Smooth muscle cell (in vitro differentiated cells): Measurements from ENCODE around the gene BICC1. TPM values are rescaled to one million over a fixed set of nuclear protein-coding genes. Genes with fewer than 3 reads are reported as not detected.

Experiments used
- DNase-seq: peaks from one replicate; lab custom pipeline; 2025; ENCODE audit not compliant: unreplicated experiment; lab: John Stamatoyannopoulos, UW
- H2AFZ ChIP-seq: fragments of 200-600 bp; sonication (generic); 2 replicates; pipeline ENCODE4 v1.6.0; 2016; ENCODE audit warnings: antibody characterized with exemption, low read depth, mild to moderate bottlenecking
- H3F3A ChIP-seq: fragments of 200-600 bp; sonication (generic); 2 replicates; pipeline ENCODE4 v1.6.0; 2017; ENCODE audit warnings: antibody characterized with exemption, low read depth
- H3K27ac ChIP-seq: fragments of 200-600 bp; sonication (generic); 2 replicates; pipeline ENCODE4 v1.5.1; 2016; ENCODE audit warnings: low read depth, mild to moderate bottlenecking
- H3K27me3 ChIP-seq: fragments of 200-600 bp; sonication (generic); 2 replicates; pipeline ENCODE4 v1.6.1; 2016; ENCODE audit warnings: low read depth, mild to moderate bottlenecking
- H3K36me3 ChIP-seq: fragments of 200-600 bp; sonication (generic); 2 replicates; pipeline ENCODE4 v1.5.1; 2016; ENCODE audit warnings: low read depth
- H3K4me1 ChIP-seq: fragments of 200-600 bp; sonication (generic); 2 replicates; pipeline ENCODE4 v1.5.1; 2016; ENCODE audit warnings: low read depth
- H3K4me2 ChIP-seq: fragments of 200-600 bp; sonication (generic); 2 replicates; pipeline ENCODE4 v1.6.0; 2016; ENCODE audit warnings: mild to moderate bottlenecking
- H3K4me3 ChIP-seq: fragments of 200-600 bp; sonication (generic); 2 replicates; pipeline ENCODE4 v1.5.1; 2016; ENCODE audit warnings: mild to moderate bottlenecking
- H3K79me2 ChIP-seq: fragments of 200-600 bp; sonication (generic); 2 replicates; pipeline ENCODE4 v1.6.0; 2016; ENCODE audit warnings: low read depth, mild to moderate bottlenecking
- H3K9ac ChIP-seq: fragments of 200-600 bp; sonication (generic); 2 replicates; pipeline ENCODE4 v1.6.0; 2016; ENCODE audit warnings: low read depth
- H3K9me3 ChIP-seq: fragments of 200-600 bp; sonication (generic); replicated peaks from 2 replicates; pipeline ENCODE4 v1.5.1; 2016; ENCODE audit warnings: low read depth
- H4K20me1 ChIP-seq: fragments of 200-600 bp; sonication (generic); 2 replicates; pipeline ENCODE4 v1.6.0; 2016; ENCODE audit warnings: low read depth
- WGBS: methylation state at CpG from one replicate; pipeline ENCODE4 v1.1.7; 2016; ENCODE audit warnings: low lambda C conversion rate; 5-methylcytosine and 5-hydroxymethylcytosine counted together
- polyA plus RNA-seq: library from polyadenylated mRNA; unstranded; fragments of >200 nt; fragmentation: Nextera tagmentation; extraction: Ambion mirVana; gene quantifications from 2 replicates; pipeline ENCODE4 v1.2.1, GENCODE V29; 2016
- total RNA-seq: library from RNA; depleted of rRNA; stranded (reverse); fragments of >200 nt; gene quantifications from 2 replicates; pipeline ENCODE4 v1.2.3, GENCODE V29; 2014
- TF ChIP-seq, protein P1 (sequence below): fragments of 200-600 bp; sonication (generic); IDR thresholded peaks from 2 replicates; pipeline ENCODE4 v1.5.1; 2017; ENCODE audit warnings: borderline replicate concordance, mild to moderate bottlenecking, antibody characterized with exemption; ENCODE audit not compliant: insufficient read depth, poor library complexity, severe bottlenecking

The BICC1 gene
- total and polyA plus RNA-seq, 2 experiments from 2014 or later = 7.9 to 23.0 TPM

DNA sequence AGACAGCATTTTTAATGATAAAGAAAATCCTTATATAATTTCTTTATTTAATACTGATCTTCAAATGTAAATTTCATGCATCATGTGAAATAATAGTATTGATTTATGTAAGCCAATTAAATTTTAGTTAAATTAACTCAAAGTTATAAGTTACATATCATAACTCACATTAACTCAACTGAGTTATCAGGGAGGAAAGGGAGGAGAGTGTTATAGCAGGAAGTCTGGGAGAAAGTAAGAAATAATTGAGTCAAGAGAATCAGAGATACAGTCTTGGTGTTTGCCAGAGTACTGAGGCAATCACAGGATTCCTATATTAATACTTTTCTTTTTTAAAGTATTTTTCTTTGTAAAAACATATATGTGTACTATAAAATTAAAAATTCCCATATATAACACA lies 4.0 kb downstream of the BICC1 start:
- no peak overlapping the region for H3K4me3 ChIP-seq
- no peaks in the 10 kb centered on the region for H3K27me3 ChIP-seq
- no peak overlapping the region for H3K9ac ChIP-seq
- H3K27ac ChIP-seq = no peak overlapping the region
- no peak overlapping the region for H2AFZ ChIP-seq
- H3K36me3 ChIP-seq = no peaks in the 10 kb centered on the region
- TF ChIP-seq, protein P1, sequence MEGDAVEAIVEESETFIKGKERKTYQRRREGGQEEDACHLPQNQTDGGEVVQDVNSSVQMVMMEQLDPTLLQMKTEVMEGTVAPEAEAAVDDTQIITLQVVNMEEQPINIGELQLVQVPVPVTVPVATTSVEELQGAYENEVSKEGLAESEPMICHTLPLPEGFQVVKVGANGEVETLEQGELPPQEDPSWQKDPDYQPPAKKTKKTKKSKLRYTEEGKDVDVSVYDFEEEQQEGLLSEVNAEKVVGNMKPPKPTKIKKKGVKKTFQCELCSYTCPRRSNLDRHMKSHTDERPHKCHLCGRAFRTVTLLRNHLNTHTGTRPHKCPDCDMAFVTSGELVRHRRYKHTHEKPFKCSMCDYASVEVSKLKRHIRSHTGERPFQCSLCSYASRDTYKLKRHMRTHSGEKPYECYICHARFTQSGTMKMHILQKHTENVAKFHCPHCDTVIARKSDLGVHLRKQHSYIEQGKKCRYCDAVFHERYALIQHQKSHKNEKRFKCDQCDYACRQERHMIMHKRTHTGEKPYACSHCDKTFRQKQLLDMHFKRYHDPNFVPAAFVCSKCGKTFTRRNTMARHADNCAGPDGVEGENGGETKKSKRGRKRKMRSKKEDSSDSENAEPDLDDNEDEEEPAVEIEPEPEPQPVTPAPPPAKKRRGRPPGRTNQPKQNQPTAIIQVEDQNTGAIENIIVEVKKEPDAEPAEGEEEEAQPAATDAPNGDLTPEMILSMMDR = no peak
- no peaks in the 10 kb centered on the region for H3K9me3 ChIP-seq
- H3K4me2 ChIP-seq = no peak overlapping the region
- no peaks in the 10 kb centered on the region for H3F3A ChIP-seq
- H3K4me1 ChIP-seq = peaks cover 10% of the 10 kb centered on the region
- H3K79me2 ChIP-seq = peaks cover 76% of the 10 kb centered on the region
- DNase-seq = no peak
- peaks cover 46% of the 10 kb centered on the region for H4K20me1 ChIP-seq

DNA sequence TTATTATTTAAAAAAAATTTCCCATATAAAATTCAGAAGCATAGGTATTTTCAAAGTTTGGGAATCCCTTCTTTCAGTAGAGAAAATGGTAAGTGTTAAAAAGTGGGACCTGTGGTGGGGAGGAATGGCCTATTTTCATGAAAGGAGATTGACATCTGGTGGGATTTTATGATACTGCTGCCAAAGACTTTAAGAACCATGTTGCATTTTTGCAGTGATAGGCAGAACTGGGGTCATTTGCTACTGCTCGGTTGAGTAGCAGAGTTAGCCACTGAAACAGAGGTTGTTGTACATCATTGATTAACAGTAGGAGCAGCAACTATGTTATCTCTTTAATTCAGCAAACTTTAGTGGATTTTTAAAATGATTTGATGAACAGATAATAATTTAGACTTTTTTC lies 4.4 kb downstream of the BICC1 start:
- WGBS = 56% methylated on average over 1 of the region's 1 CpG
- Histone ChIP-seq H3K4me2 (no peak overlapping the region), H2AFZ (no peak overlapping the region), H3F3A (no peaks in the 10 kb centered on the region), H3K27me3 (no peaks in the 10 kb centered on the region), H3K36me3 (no peaks in the 10 kb centered on the region), H3K4me3 (no peak overlapping the region), H3K9ac (no peak overlapping the region), H3K79me2 (peaks cover 76% of the 10 kb centered on the region), H3K9me3 (no peaks in the 10 kb centered on the region), H4K20me1 (peaks cover 46% of the 10 kb centered on the region), H3K4me1 (peaks cover 10% of the 10 kb centered on the region), H3K27ac (no peak overlapping the region)
- DNase-seq = no peak
- TF ChIP-seq, protein P1 = no peak

DNA sequence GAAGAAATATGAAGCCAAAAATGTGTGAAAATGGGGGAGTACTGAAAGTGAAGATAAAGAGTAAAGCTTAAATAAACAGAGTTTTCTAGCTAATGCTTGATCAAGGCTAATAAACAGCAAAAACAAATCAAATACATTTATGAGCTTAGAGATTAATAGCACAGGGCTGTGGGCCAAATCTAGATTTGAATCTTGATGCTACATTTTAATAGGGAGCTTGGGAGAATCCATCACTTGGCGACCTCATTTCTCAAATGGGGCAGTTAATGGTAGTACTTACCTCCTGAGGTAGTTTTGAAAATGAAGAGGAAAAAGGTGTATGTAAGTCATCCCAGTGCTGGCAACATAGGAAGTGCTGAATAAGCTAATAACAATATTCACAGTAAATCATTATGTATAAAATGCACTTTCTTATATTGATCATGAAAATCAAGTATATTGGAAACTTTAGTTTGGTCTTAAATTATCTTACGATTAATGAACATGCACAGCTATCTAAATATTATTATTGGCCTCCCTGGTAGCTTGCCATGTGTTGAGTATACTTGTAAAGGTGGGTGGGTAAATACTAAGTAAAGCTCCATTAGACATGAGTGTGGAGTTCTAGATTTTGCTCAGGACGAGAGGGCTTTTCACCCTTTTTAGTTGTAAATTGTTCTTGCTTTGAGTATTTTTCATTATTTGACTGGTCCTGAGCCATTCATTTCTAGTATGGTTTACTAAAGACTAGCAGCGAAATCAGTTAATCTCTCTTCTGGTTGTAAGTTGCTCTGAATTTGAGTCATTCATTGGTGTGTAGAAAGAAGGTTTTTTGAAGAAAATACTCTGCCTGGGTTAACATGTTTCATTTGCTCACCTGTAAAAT lies 5.1 kb downstream of the BICC1 start:
- Histone ChIP-seq H3K4me2 (no peak overlapping the region), H2AFZ (no peak overlapping the region), H3K9ac (no peak overlapping the region), H3K9me3 (no peaks in the 10 kb centered on the region), H3K4me1 (peaks cover 10% of the 10 kb centered on the region), H4K20me1 (peaks cover 46% of the 10 kb centered on the region), H3K79me2 (peaks cover 76% of the 10 kb centered on the region), H3K36me3 (no peaks in the 10 kb centered on the region), H3F3A (no peaks in the 10 kb centered on the region), H3K4me3 (no peak overlapping the region), H3K27me3 (no peaks in the 10 kb centered on the region), H3K27ac (no peak overlapping the region)
- TF ChIP-seq, protein P1 = no peak
- 87% methylated on average over 4 of the region's 4 CpGs for WGBS
- no peak for DNase-seq

DNA sequence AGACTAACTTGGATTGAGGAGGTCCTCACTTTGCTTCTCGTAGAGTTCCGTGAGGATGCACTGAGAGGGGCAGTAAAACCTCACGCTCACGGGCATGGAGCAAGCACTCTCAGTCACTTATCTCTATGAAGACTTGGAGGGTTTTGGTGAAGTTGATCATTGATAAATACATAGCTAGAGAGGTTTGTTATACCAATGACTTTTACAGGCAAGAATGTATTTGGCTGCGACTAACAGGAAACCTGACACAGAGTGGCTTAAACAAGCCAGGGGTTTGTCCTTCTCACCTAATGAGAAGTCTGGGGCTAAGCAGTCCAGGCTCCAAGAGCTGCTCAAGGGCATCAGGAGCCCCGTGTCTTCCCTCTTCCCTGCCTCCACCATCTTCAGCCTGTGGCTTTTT lies 6.1 kb downstream of the BICC1 start:
- no peak for DNase-seq
- H3K79me2 ChIP-seq = peaks cover 76% of the 10 kb centered on the region

More for the DNA sequence above, 6.1 kb downstream of the BICC1 start:
- H3K27ac ChIP-seq = no peak overlapping the region
- no peak overlapping the region for H3K9ac ChIP-seq
- no peak overlapping the region for H2AFZ ChIP-seq
- peaks cover 46% of the 10 kb centered on the region for H4K20me1 ChIP-seq
- no peaks in the 10 kb centered on the region for H3K27me3 ChIP-seq
- no peaks in the 10 kb centered on the region for H3F3A ChIP-seq
- no peaks in the 10 kb centered on the region for H3K9me3 ChIP-seq
- TF ChIP-seq, protein P1 = no peak
- H3K4me2 ChIP-seq = no peak overlapping the region
- H3K4me3 ChIP-seq = no peak overlapping the region
- no peaks in the 10 kb centered on the region for H3K36me3 ChIP-seq
- WGBS = 63% methylated on average over 6 of the region's 6 CpGs
- peaks cover 8% of the 10 kb centered on the region for H3K4me1 ChIP-seq
